Choroid plexus epithelial cell (primary cell): ENCODE results near the gene FAM219A.
"Not testable (repeated sequence)": the region's sequence is repeated elsewhere in the genome, so short reads cannot be mapped to it uniquely, and the experiment has no call there.

ENCODE experiments used
- DNase-seq: peaks from one replicate; pipeline ENCODE4 v3.0.0-alpha.2; 2010; ENCODE audit warnings: low read depth
- H3K4me3 ChIP-seq: 2 replicates; pipeline ENCODE4 v1.5.1; 2011; ENCODE audit warnings: low read depth, mild to moderate bottlenecking, control low read depth, low read length, moderate library complexity
- TF ChIP-seq, protein P1 (sequence below): conservative IDR thresholded peaks from 2 replicates; pipeline ENCODE4 v1.5.1; 2011; ENCODE audit warnings: low read depth, mild to moderate bottlenecking, control low read depth, inconsistent platforms, low read length, moderate library complexity

The FAM219A gene

DNA sequence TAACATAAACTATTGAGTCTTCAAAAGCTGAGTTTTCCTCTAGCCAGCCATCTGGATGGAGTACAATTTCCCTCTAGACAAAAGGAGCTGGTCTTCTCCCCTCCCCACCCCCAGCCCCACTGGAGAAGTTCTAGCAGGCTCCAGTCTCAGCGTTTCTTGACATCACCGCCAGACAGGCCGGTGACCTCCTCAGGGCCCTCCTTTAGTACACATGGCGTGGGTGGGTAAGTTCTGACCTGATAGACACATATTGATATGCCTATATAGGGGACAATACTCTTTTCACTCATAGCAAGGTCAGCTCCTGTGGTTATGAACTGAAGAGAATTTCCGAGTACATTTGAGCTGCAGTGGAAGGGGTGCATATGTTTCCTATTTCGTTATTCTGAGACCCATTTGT is 27.5 kb upstream of the FAM219A start:
- DNase-seq, result no peak
- TF ChIP-seq, protein P1, sequence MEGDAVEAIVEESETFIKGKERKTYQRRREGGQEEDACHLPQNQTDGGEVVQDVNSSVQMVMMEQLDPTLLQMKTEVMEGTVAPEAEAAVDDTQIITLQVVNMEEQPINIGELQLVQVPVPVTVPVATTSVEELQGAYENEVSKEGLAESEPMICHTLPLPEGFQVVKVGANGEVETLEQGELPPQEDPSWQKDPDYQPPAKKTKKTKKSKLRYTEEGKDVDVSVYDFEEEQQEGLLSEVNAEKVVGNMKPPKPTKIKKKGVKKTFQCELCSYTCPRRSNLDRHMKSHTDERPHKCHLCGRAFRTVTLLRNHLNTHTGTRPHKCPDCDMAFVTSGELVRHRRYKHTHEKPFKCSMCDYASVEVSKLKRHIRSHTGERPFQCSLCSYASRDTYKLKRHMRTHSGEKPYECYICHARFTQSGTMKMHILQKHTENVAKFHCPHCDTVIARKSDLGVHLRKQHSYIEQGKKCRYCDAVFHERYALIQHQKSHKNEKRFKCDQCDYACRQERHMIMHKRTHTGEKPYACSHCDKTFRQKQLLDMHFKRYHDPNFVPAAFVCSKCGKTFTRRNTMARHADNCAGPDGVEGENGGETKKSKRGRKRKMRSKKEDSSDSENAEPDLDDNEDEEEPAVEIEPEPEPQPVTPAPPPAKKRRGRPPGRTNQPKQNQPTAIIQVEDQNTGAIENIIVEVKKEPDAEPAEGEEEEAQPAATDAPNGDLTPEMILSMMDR, result no peak

DNA sequence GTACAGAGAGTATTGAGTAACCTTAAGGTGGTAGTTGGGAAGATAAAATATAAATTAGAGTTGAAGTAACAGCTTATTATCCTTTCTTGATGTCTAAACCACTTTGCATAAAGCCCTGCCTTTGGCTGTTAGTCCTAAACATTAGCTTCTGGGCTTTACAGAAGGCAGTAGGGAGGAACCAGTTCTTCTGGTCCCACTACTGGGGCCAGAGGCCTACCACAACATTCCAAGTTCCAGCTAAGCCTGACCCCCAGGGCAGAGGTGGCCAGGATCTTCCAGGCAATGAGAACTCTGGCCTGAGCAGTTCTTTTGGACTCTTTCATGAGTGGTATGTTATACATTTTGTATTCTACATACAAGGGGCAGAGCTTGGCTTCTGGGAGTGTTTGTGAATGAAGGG is 26.3 kb upstream of the FAM219A start:
- DNase-seq, result no peak
- no peak overlapping the region for H3K4me3 ChIP-seq
- TF ChIP-seq, protein P1, result no peak

More for the DNA sequence above, 27.5 kb upstream of the FAM219A start:
- no peak overlapping the region for H3K4me3 ChIP-seq

DNA sequence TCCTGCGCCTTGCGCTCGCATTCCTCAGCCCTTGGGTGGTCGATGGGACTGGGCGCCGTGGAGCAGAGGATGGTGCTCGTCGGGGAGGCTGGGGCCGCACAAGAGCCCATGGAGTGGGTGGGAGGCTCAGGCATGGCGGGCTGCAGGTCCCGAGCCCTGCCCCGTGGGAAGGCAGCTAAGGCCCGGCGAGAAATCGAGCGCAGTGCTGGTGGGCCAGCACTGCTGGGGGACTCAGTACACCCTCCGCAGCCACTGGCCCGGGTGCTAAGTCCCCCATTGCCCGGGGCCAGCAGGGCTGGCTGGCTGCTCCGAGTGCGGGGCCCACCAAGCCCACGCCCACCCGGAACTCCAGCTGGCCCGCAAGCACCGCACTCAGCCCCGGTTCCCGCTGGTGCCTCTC is 24.4 kb upstream of the FAM219A start:
- H3K4me3 ChIP-seq, DNase-seq: not testable (repeated sequence)

DNA sequence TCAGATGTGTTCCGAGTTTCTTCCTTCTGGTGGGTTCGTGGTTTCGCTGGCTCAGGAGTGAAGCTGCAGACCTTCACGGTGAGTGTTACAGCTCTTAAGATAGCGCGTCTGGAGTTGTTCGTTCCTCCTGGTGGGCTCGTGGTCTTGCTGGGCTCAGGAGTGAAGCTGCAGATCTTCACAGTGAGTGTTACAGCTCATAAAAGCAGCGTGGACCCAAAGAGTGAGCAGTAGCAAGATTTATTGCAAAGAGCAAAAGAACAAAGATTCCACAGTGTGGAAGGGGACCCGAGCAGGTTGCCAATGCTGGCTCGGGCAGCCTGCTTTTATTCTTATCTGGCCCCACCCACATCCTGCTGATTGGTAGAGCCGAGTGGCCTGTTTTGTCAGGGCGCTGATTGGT is 23.2 kb upstream of the FAM219A start:
- H3K4me3 ChIP-seq, DNase-seq: not testable (repeated sequence)

DNA sequence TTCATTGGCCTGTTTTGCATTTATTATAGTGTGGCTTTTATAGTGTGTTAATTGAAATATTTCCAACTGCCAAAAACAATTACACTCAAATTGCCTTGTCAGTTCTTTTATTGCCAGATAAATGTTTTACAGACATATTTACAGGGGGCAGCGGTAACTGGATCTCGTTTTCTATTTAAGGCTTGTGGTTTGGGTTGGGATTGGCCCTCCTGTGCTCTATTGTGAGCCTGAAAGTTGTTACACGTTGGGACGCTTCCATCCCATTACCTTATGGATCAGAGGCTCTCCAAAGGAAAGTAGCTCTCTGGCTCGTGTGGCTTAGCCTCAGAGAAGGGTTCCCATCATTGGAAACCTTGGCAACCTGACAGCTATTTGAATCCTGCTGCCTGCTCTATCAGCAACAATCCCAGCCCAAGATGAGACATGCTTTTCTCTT is 21.1 kb upstream of the FAM219A start:
- no peak for DNase-seq
- no peak overlapping the region for H3K4me3 ChIP-seq
- TF ChIP-seq, protein P1, result no peak

DNA sequence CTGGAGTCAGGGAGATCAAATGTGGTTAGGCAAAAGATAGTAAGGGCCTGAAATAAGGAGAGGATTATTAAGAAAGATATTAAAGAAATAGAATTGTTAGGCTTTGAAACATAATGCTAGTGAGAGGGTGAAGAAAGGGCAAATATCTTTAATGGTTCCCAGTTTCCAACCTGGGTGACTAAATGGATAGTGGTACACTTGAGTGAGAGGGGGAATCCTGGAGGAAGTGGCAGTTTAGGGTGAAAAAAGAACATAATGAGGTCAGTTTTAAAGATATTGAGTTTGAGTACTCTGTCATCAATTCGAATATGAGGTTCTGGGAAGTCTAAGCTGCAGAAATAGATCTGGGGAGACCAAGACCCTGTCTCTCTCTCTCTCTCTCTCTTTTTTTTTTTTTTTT is 19.2 kb upstream of the FAM219A start:
- DNase-seq, result no peak
- TF ChIP-seq, protein P1, result no peak
- no peak overlapping the region for H3K4me3 ChIP-seq

DNA sequence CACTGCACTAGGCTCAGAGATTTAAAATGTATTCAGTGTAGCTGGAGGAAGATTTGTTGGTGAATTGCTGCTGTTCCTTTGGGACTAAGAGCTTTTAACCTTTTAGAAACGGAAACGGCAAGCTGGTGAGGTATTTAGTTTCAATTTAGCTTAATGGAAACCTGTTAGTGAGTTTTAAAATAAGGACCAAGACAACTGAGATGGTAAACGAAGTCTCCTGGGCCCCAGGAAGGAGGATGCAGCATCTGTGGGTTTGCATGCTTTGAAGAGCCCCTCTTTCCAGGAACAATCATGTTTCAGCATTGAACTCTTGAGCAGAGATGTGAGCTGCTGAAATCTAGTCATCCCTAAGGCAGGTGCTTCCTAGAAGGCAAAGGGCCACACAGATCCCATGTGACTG is 16.7 kb upstream of the FAM219A start:
- TF ChIP-seq, protein P1, result no peak
- no peak overlapping the region for H3K4me3 ChIP-seq
- DNase-seq, result no peak

DNA sequence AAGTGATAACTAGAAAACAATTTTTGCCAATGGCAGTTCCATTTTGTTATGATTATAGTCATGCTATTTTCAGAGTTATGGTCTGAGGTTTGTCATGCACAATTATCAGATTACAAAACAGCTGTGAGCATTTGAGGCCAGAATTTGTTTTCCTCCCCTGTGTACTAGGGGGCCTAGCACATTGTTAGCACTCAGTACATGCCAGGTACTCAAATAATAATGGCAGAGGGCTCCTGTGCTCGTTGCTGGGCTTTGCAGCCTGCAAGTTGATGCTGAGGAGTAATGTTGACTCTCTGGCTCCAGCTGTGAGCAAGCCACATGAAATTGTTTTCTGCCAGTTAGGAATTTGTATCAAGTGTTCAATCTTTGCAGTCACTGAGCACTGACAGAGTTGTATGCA is 7.1 kb upstream of the FAM219A start:
- TF ChIP-seq, protein P1, result no peak
- peak; percentile 34 for DNase-seq
- H3K4me3 ChIP-seq, result no peak overlapping the region
